HG03064 (cell line): ENCODE results near the gene AHDC1.
"Not testable (repeated sequence)": the region's sequence is repeated elsewhere in the genome, so short reads cannot be mapped to it uniquely, and the experiment has no call there.

Source experiments
- ATAC-seq: cut with Tn5 transposase; IDR thresholded peaks from one replicate; pipeline ENCODE4 v1.9.1; 2021; ENCODE audit warnings: low read depth; ENCODE audit not compliant: unreplicated experiment

The AHDC1 gene

GRCh38 chr1:27634177-27634984 lies 30.4 kb upstream of the AHDC1 start:
- ATAC-seq, result no peak

GRCh38 chr1:27633640-27634176 lies 29.8 kb upstream of the AHDC1 start:
- no peak for ATAC-seq

GRCh38 chr1:27633298-27633610 lies 29.3 kb upstream of the AHDC1 start:
- no peak for ATAC-seq

- no peak for ATAC-seq
Measured at GRCh38 chr1:27632387-27633297, 28.7 kb upstream of the AHDC1 start.

DNA sequence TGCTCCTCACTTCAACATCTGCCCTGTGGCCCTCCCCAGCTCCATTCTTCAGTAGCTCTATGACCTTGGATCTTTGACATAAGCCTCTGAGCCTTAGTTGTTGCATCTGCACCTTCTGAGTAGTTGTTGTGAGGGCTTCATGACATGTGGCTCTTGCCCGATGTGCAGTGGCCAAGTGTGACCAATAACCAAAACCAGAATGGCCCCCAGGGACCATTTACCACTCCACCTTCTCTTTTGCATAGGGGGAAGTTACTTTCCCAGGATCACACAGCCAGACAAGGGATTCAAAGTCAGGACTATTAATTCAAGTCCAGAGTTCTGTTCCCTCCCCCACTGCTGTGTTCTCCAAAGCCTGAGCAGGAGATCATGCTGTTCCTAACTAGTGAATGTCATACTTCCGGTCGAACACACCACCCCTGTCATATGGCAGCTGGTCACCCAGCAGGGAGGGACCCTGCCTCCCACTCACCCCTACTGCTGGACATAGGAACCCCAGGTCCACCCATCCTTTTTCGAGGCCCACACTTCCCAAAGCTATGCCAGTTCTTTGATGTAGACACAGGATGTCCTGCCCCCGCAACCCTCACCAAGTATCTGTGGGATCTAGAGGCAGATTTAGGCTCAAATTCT lies 27.0 kb upstream of the AHDC1 start:
- ATAC-seq, result peak; percentile 13

GRCh38 chr1:27628712-27629111 lies 24.8 kb upstream of the AHDC1 start:
- no peak for ATAC-seq

- not testable (repeated sequence) for ATAC-seq
Measured at GRCh38 chr1:27627733-27628132, 23.8 kb upstream of the AHDC1 start.

- no peak for ATAC-seq
Measured at GRCh38 chr1:27627061-27627460, 23.1 kb upstream of the AHDC1 start.

DNA sequence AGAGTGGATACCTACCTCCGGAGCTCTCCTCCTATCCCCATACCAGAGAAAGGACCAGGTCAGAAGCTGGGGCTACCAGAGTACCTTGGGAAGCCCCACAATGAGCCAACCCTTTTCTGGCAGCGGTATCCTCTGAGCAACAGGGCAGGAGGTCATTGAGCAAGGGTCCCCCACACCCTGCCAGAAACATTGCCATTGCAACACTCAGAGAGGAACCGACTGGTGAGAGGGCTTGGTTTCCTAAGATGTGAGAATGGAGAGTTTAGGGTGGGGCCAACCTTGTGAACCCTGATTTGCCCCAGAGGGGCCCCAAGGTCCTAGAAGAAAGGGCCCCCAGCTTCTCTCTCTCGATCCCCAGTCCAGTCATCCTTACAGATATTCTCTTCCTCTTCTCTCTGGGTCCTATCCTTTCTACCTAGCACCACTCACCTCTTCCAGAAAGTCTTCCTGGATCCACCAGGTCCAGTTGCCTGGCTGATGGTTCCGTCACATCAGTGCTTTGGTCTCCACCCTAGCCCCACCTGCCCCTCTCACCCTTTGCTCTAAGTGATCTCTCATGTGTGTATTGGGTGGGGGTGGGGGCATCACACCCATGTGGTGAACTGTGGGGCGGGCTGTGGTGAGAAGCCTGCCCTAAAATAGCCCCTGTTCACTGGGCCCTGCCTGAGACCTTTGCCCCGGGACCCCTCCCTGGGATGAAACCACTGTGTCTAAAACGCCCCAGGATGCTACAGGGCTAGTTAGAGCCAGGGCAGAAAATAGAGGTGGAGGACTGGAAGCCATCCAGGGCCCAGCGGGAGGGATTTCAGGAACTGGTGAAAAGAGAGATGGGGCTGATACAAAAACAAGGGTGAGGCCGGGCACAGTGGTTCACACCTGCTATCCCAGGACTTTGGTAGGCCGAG lies 22.3 kb upstream of the AHDC1 start:
- no peak for ATAC-seq

- ATAC-seq, result no peak
Measured at GRCh38 chr1:27624467-27625178, 20.7 kb upstream of the AHDC1 start.

GRCh38 chr1:27623327-27624212 lies 19.6 kb upstream of the AHDC1 start:
- ATAC-seq, result no peak

GRCh38 chr1:27622828-27623227 lies 18.9 kb upstream of the AHDC1 start:
- no peak for ATAC-seq

- ATAC-seq, result no peak
Measured at GRCh38 chr1:27621051-27621920, 17.3 kb upstream of the AHDC1 start.

DNA sequence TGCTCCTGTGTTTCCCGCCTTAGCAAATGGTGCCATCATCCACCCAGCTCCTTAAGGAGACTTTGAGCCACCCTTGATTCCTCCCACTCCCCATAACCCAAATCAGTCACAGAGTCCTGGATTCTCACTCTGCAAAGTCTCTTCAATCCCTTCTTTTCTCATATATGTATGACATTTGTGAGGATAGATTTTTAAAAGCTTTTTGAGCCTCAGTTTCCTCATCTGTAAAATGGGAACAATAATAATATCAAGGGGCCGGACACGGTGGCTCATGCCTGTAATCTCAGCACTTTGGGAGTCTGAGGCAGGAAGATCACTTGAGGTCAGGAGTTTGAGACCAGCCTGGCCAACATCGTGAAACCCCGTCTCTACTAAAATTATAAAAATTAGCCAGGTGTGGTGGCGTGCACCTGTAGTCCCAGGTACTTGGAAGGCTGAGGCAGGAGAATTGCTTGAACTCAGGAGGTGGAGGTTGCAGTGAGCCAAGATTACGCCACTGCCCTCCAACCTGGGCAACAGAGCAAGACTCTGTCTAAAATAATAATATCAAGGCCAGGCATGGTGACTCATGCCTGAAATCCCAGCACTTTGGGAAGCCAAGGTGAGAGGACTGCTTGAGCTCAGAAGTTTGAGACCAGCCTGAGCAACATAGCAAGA lies 16.0 kb upstream of the AHDC1 start:
- ATAC-seq, result not testable (repeated sequence)

- ATAC-seq, result no peak
Measured at GRCh38 chr1:27618341-27619082, 14.6 kb upstream of the AHDC1 start.

DNA sequence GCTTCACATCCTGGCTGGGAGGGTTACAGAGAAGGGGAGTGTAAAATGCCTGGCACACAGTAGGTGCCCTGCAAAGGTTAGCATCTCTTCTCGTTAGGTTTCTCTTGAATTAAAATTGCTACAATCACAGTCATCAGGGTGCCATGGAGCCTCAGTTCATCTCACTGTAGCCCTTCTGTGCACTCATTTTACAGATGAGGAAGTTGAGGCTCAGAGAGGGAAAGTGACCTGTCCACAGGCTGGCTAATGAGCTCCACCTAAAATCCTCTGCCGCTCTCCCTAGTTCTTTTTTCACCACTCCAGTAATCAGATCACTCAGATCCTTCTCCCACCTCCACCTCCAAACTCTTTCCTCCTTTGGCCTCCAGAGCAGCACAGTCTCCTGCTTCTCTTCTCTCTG lies 13.5 kb upstream of the AHDC1 start:
- no peak for ATAC-seq
